Neural cell (in vitro differentiated cells): Measurements from ENCODE around the gene TRMT6.

Experiments used
- EZH2 ChIP-seq: fragments of 200-600, 300-800 bp; shearing (Covaris generic), sonication (generic); IDR thresholded peaks from 2 replicates; pipeline ENCODE4 v1.6.1; 2014; ENCODE audit warnings: antibody characterized with exemption, low read length, borderline replicate concordance, mild to moderate bottlenecking; ENCODE audit not compliant: insufficient read depth, poor library complexity, severe bottlenecking
- TAF1 ChIP-seq: IDR thresholded peaks from 2 replicates; pipeline ENCODE4 v1.6.1; 2012; ENCODE audit warnings: low read depth

- no peak for TF ChIP-seq EZH2
- no peak for TF ChIP-seq TAF1
Measured at GRCh38 chr20:5919626-5920544, 30.4 kb downstream of the TRMT6 start.
